Muscle of arm (tissue), 12 donors: ENCODE measurements around the gene DPF1. TPM values are rescaled to one million over a fixed set of nuclear protein-coding genes. Genes with fewer than 3 reads are reported as not detected.

Experiments
- DNase-seq: peaks from one replicate; pipeline ENCODE4 v3.0.0-alpha.2; 2013
- polyA plus RNA-seq, 12 donors: library from polyadenylated mRNA; unstranded; fragments of 120-200 nt; gene quantifications; one replicate each; pipeline ENCODE4 v1.2.1, GENCODE V29; 2013; ENCODE audit not compliant: insufficient read length in 12 of 12

The DPF1 gene
- polyA plus RNA-seq, 12 donors, result 2.8 to 18.2 (median 3.3) TPM; not detected in 1

DNA sequence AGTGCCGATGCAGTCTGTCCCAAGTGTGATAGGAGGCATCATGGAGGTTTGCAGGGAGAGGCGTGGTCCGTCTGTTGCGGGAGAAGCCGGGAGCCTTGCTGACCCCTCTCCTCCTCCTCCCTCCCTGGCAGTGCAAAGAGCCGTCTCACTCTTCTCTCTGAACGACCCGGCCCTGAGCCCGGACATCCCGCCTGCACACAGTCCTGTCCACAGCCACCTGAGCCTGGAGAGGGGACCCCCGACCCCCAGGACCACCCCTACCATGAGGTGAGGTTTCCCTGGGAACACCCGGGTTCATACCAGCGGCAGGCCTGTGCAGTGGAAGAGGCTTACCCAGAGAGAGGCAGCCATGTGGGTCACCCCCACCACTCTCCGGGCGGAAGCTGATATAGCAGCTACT, 22.3 kb downstream of the DPF1 start:
- no peak for DNase-seq

- DNase-seq, result no peak
Observed at GRCh38 chr19:38199340-38199739, 24.7 kb downstream of the DPF1 start.

DNA sequence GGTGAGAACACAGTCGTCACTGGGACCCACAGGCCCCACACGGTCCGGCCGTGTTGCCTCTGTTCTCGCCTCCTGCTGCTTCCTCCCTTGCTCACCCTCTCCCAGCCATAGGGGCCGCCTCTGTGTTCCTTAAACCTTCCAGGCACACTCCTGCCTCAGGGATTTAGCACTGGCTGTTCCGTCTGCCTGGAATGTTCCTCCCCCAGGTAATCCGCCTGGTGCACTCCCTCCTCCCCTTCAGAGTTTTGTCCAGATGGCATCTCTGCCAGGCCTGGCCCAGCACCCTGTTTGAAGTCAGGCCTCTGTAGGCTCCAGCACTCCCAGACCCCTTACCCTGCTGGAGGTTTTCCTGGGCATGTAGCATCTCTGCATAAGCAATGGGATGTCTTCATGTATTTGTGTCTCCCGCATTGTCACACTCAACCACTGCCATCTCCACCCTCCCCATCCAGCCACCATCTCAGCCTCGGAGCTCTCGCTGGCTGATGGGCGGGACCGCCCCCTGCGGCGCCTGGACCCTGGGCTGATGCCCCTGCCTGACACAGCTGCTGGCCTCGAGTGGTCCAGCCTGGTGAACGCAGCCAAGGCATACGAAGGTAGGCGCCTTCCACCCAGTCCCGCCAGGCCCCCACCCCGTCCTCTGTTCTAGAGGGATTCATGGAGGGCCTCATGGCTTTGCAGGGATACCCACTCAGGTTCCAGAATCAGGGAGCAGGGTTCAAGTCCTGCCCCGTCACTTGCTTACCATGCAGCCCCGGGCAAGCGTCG, 25.9 kb downstream of the DPF1 start:
- no peak for DNase-seq

- no peak for DNase-seq
Observed at GRCh38 chr19:38196948-38197656, 26.9 kb downstream of the DPF1 start.

- no peak for DNase-seq
Observed at GRCh38 chr19:38196245-38196837, 27.7 kb downstream of the DPF1 start.

GRCh38 chr19:38195237-38195636, 28.8 kb downstream of the DPF1 start:
- DNase-seq, result no peak

DNA sequence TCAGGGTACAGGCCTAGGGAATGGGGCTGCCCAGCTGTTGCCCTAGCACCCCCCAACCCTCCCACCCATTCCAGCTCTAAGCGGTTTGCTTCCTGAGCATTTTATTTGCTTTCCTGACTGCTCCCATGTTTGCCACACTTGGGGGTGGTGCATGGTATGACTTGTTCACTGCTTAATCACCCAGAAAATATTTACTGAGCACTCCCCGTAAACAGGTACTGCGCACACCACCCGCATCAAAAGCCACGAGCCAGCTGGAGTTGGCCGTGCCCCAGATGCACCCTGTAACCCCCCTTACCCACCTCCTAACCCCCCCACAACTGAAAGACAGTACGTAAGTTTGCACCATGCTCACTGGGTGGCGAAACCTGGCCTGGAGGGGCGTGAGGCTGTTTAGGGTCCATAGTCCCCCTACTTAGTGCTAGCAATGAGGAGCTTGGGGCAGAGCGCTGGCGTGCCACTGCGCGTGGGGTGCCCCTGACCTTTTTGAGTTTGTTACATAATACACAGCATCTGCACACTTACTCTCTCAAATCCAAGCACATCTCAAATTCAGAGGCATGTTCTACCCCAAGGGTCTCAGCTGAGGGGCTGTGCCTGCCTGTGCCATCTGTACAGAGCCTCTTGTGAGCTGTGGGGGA, 29.8 kb downstream of the DPF1 start:
- no peak for DNase-seq

DNA sequence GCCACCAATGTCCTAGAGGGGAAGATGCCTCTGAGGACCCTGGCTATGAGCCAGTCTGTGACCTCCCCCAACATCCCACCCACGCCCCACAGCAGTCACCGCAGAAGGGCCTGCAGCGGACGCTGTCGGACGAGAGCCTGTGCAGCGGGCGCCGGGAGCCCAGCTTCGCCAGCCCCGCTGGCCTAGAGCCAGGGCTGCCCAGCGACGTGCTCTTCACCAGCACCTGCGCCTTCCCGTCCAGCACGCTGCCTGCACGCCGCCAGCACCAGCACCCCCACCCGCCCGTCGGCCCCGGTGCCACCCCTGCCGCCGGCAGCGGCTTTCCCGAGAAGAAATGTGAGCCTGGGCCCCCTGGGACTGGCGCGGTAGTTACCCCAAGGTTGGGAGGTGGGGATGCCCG, 30.6 kb downstream of the DPF1 start:
- no peak for DNase-seq

- no peak for DNase-seq
Observed at GRCh38 chr19:38191747-38192146, 32.3 kb downstream of the DPF1 start.

DNA sequence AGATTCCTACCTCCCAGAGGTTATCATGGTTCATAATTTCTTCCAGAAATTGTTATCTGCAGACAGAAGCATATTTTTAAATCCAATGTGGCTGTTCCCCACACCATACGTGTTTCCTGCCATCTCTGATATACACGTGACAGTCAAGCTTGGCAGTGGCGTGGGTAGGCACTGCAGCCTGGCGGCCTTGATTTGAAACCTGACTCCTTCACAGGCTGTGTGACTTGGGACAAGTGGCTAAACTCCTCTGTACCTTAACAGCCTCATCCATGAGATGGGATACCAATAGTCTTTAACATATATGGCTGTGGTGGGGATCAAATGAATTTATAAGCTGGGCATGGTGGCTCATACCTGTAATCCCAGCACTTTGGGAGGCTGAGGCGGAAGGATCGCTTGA, 33.2 kb downstream of the DPF1 start:
- DNase-seq, result no peak

DNA sequence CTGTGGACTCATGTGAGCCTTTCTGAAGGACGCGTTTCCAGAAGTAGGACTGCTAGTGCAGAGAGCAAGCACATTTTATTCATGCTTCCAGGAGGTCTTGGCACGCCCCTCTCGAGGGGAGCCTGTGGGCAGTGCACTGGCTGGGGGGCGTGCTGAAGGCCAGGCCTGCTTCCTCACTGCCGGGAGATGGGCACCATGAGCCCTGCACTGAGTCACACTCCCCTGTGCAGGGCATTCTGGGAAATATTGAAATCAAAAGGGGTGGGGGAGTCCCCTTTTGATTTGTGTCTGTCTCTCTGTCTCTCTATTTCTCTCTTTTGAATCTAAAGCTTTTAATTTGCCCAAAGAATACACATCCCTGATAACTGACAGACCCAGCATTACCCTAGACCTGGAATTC, 34.0 kb downstream of the DPF1 start:
- no peak for DNase-seq

- no peak for DNase-seq
Observed at GRCh38 chr19:38185562-38185961, 38.5 kb downstream of the DPF1 start.

GRCh38 chr19:38184815-38185214, 39.2 kb downstream of the DPF1 start:
- no peak for DNase-seq

DNA sequence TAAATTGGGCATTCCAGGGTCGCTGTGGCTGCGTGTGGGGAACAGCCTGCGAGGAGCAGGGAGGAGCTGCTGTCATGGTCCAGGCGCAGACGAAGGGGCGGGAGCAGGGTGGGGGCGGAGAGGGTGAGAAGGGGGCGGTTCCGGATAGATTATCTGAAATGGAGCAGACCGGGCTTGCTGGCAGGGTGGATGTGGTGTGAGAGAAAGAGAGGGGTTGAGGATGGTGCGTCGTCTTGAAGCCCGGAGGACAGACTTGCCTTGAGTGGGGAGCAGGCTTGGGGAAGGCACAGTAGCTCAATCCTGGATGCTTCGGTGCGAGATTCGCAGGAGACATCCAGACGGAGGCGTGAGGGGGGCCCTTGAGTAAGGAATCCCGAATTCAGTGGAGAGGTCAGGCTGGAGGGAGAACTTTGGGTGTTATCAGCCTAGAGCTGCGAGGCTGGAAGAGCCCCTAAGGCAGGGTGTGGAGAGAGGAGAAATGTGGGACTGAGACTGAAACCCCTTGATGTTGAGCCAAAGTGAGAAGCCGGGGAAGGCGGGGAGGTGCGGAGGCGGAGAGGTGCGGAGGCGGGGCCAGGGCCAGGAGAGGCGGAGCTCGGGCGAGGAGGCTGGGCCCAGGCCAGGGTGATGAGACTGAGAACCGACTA, 40.6 kb downstream of the DPF1 start:
- DNase-seq, result peak; percentile 46

- no peak for DNase-seq
Observed at GRCh38 chr19:38182536-38183210, 41.3 kb downstream of the DPF1 start.

DNA sequence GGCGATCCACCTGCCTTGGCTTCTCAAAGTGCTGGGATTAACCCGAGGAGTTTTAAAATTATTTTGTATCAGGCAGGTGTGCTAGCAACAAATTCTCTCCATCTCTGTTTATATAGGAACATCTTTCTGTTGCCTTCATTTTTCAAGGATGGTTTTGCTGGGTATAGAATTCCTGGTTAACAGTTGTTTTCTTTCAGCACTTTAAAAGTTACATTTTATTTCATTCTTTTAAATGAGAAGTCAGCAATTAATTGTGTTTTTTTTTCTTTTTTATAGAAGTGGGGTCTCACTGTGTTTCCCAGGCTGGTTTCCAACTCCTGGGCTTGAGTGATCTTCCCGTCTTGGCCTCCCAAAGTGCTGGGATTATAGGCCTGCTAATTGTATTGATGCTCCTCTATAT, 44.0 kb downstream of the DPF1 start:
- DNase-seq, result no peak

DNA sequence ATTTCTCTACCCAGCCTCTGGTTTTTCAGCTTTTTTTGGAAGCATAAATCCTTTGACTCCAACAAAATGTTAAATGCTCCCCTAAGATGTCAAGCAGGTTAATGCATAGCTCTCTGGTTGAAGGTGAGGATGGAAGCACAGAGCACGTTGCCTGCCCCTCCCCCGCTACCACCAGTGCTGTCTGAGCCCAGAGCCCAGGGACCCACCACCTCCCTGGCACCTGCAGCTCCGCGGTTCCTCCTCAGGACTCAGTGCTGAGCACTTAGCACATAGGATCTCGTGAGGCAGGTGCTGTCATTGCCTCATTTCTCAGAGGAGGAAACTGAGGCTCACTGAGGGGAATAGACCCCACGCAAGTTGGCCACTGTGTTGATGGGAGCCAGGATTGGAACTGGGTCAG, 48.6 kb downstream of the DPF1 start:
- no peak for DNase-seq

GRCh38 chr19:38173291-38174041, 50.6 kb downstream of the DPF1 start:
- peak; percentile 59 for DNase-seq

GRCh38 chr19:38172001-38172400, 52.0 kb downstream of the DPF1 start:
- DNase-seq, result no peak

DNA sequence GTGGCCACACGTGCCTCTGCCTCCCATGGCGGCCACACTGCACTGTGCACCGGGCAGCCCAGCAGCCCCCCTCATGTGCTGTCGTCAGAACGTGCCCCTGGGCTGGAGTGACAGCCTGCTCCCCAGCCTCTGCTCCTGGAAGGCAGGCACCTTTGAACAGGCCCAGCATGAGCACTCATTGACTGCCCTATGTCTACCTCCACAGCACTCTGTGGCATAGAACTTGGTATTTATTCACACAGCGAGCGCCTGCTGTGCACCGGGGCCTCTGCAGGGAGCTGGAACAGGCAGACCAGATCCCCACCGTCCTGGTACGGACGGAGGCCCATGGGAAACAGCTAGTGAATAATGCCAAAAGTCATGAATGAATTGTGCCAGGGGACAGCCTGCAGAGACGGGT, 53.7 kb downstream of the DPF1 start:
- DNase-seq, result no peak

DNA sequence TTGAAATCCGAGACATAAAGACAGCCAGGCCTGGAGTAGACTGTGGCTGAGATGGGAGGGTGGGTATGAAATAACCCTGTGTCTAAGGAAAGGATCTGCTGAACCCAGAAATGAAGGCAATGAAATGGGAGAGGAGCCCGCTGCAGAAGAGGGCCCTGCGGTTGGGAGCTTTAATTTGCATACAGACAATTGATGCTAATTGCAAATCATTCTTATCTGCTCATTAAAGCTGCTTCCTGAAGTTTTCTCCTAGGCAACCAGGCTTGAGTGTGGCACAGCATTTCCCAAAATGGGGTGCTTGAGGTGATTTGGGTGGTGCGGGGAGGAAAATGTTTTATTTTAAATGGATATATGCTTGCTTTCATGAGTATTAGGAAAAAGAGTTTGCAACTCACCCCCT, 55.4 kb downstream of the DPF1 start:
- DNase-seq, result no peak
